Parathyroid adenoma (tissue), 2 donors: ENCODE results near the gene CDC42BPA.
"Not testable (repeated sequence)": the region's sequence is repeated elsewhere in the genome, so short reads cannot be mapped to it uniquely, and the experiment has no call there.

Experiments
- H2AFZ ChIP-seq: fragments of 300-600 bp; sonication (generic); one replicate; pipeline ENCODE4 v1.7.0; 2017; ENCODE audit warnings: antibody characterized with exemption, mild to moderate bottlenecking
- H3K27ac ChIP-seq: fragments of 300-600 bp; sonication (generic); one replicate; pipeline ENCODE4 v1.7.0; 2017
- H3K27me3 ChIP-seq: fragments of 300-600 bp; sonication (generic); one replicate; pipeline ENCODE4 v1.7.0; 2017; ENCODE audit warnings: low read length; ENCODE audit not compliant: control insufficient read depth, insufficient read depth
- H3K36me3 ChIP-seq: fragments of 300-600 bp; sonication (generic); one replicate; pipeline ENCODE4 v1.7.0; 2017; ENCODE audit warnings: low read length; ENCODE audit not compliant: control insufficient read depth, insufficient read depth
- H3K4me1 ChIP-seq: fragments of 300-600 bp; sonication (generic); one replicate; pipeline ENCODE4 v1.7.0; 2017; ENCODE audit warnings: control low read depth
- H3K4me2 ChIP-seq: fragments of 300-600 bp; sonication (generic); one replicate; pipeline ENCODE4 v1.7.0; 2017; ENCODE audit warnings: low read length
- H3K4me3 ChIP-seq: fragments of 300-600 bp; sonication (generic); one replicate; pipeline ENCODE4 v1.7.0; 2017; ENCODE audit warnings: low read depth, low read length
- H3K79me2 ChIP-seq: fragments of 300-600 bp; sonication (generic); one replicate; pipeline ENCODE4 v1.7.0; 2017; ENCODE audit warnings: control low read depth
- H3K9ac ChIP-seq: fragments of 300-600 bp; sonication (generic); one replicate; pipeline ENCODE4 v1.7.0; 2017; ENCODE audit warnings: mild to moderate bottlenecking
- H3K9me3 ChIP-seq: fragments of 300-600 bp; sonication (generic); one replicate; pipeline ENCODE4 v1.7.0; 2017; ENCODE audit warnings: low read length; ENCODE audit not compliant: control insufficient read depth
- CTCF ChIP-seq: fragments of 300-600 bp; sonication (generic); IDR thresholded peaks from one replicate; pipeline ENCODE4 v1.7.0; 2017; ENCODE audit warnings: antibody characterized with exemption, mild to moderate bottlenecking
- donor health status: primary hyperparathyroidism.

Gene CDC42BPA

GRCh38 chr1:227155004-227155403 lies 163.3 kb downstream of the CDC42BPA start:
- Histone ChIP-seq H3K36me3 (no peaks in the 10 kb centered on the region), H3K27me3 (no peaks in the 10 kb centered on the region), H3K4me2 (no peak overlapping the region), H3K4me1 (no peaks in the 10 kb centered on the region), H3K9ac (no peak overlapping the region), H3K27ac (no peak overlapping the region), H2AFZ (no peak overlapping the region), H3K79me2 (no peaks in the 10 kb centered on the region), H3K4me3 (no peak overlapping the region), H3K9me3 (no peaks in the 10 kb centered on the region)
- no peak for TF ChIP-seq CTCF

- Histone ChIP-seq H3K9me3 (no peaks in the 10 kb centered on the region), H3K36me3 (no peaks in the 10 kb centered on the region), H3K79me2 (no peaks in the 10 kb centered on the region), H3K4me1 (no peaks in the 10 kb centered on the region), H2AFZ (no peak overlapping the region), H3K4me3 (no peak overlapping the region), H3K27me3 (no peaks in the 10 kb centered on the region), H3K27ac (no peak overlapping the region), H3K4me2 (no peak overlapping the region), H3K9ac (no peak overlapping the region)
- no peak for TF ChIP-seq CTCF
Observed at GRCh38 chr1:227152525-227152924, 165.8 kb downstream of the CDC42BPA start.

DNA sequence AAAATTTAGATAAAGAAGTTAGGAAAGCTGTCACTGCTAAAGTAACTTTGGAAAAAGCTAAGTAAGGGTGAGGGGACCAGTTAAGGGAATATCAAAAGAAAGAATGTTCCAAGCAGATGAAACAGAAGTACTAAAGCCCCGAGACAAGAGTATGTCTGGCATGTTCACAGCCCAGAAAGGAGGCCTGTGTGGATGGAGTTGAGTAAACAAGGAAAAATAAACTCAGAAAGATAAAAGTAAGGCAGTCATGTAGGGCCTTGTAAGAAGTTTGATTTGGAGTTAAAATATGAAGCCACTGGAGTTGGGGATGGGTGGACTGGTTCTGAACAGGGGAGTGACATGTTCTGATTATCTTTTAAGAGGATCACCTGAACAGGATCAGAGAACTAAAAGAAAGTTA lies 177.9 kb downstream of the CDC42BPA start:
- H3K27me3 ChIP-seq: no peaks in the 10 kb centered on the region
- H3K4me1 ChIP-seq: no peaks in the 10 kb centered on the region
- H3K4me2 ChIP-seq: no peak overlapping the region
- no peak overlapping the region for H3K27ac ChIP-seq
- H3K79me2 ChIP-seq: no peaks in the 10 kb centered on the region
- no peak overlapping the region for H2AFZ ChIP-seq
- H3K9ac ChIP-seq: no peak overlapping the region
- TF ChIP-seq CTCF: no peak
- no peak overlapping the region for H3K4me3 ChIP-seq
- H3K36me3 ChIP-seq: no peaks in the 10 kb centered on the region
- no peaks in the 10 kb centered on the region for H3K9me3 ChIP-seq

DNA sequence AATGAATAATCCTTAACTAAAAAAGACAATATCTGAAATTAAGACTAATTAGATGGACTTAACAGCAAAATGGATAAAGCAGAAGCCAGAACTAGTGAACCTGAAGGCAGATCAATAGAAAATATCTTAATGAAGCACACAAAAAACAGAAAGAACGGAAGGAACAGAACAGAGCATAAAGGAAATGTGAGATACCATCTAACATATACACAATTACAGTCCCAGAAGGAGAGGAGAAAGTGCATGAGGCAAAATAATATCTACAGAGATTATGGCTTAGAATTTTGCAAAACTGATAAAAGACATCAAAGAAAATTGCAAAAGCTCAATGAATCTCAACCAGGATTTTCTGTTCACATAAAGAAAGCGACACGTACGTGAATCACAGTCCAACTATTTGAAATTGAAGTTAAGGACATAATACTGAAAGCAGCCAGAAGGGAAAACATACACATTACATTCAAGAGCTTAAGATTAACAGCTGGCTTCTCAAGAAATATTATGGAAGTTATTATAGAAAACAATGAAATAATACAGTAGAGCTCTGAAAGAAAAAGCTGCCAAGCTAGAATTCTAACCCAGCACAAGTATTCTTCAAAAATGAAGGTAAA lies 182.0 kb downstream of the CDC42BPA start:
- no peak for TF ChIP-seq CTCF

DNA sequence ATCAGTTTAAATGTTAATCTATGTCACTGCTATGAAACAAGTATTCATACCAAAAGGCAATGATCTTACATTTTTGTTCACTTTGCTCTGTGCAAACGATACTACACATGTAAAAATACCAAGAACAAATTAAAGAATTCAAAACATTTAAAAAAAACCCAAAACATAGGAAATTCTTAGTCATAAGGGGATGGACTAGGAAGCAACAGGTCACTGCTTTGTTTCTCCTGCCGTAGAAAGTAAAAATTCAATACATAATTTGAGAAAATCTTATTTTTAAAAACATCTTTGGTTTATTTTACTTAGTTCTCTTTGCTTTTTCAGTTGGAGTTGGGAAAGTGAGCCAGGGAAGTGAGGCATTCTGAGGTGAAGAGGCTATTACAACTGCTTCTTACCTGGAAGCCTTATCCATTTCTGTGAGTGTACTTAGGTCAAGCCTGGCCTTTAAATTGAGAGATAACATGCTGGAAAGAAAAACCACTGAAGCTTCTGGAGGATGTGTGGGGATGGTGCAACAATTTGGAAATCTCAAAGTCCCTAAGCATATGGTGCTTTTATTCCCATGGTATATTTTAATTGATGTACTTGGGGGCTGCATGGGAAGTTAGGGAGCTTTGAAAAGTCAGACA lies 183.5 kb downstream of the CDC42BPA start:
- Histone ChIP-seq H3K4me2 (no peak overlapping the region), H3K79me2 (no peaks in the 10 kb centered on the region), H3K9me3 (no peaks in the 10 kb centered on the region), H3K27ac (no peak overlapping the region), H3K9ac (no peak overlapping the region), H3K4me3 (no peak overlapping the region), H3K27me3 (no peaks in the 10 kb centered on the region), H3K36me3 (no peaks in the 10 kb centered on the region), H3K4me1 (no peaks in the 10 kb centered on the region), H2AFZ (no peak overlapping the region)
- TF ChIP-seq CTCF: no peak

More for the DNA sequence above, 182.0 kb downstream of the CDC42BPA start:
- no peak overlapping the region for H3K4me2 ChIP-seq
- no peaks in the 10 kb centered on the region for H3K79me2 ChIP-seq
- H3K4me1 ChIP-seq: no peaks in the 10 kb centered on the region
- no peaks in the 10 kb centered on the region for H3K36me3 ChIP-seq
- H3K4me3 ChIP-seq: no peak overlapping the region
- H3K9ac ChIP-seq: no peak overlapping the region
- no peaks in the 10 kb centered on the region for H3K27me3 ChIP-seq
- no peak overlapping the region for H2AFZ ChIP-seq
- no peaks in the 10 kb centered on the region for H3K9me3 ChIP-seq
- no peak overlapping the region for H3K27ac ChIP-seq

GRCh38 chr1:227132695-227133094 lies 185.6 kb downstream of the CDC42BPA start:
- not testable (repeated sequence) for H3K4me2 ChIP-seq, H3K36me3 ChIP-seq, H3K27me3 ChIP-seq, H3K9ac ChIP-seq, H3K9me3 ChIP-seq, H3K4me1 ChIP-seq, H3K4me3 ChIP-seq, H3K79me2 ChIP-seq, H2AFZ ChIP-seq, H3K27ac ChIP-seq
